ENCODE results near the gene RAP1GDS1. TPM values are rescaled to one million over a fixed set of nuclear protein-coding genes. Genes with fewer than 3 reads are reported as not detected.

RAP1GDS1 gene
- total RNA-seq, 2 experiments from 2014 or later, result 22.3 to 25.2 TPM

GRCh38 chr4:98352940-98353339, 91.8 kb downstream of the RAP1GDS1 start:
- Mint-ChIP-seq H3K9me3 (peaks cover 3% of the 10 kb centered on the region), H3K4me3 (no peak overlapping the region), H3K36me3 (ENCODE audit: low read depth) (peaks cover 74% of the 10 kb centered on the region), H3K27ac (no peak overlapping the region), H3K27me3 (no peaks in the 10 kb centered on the region), H3K4me1 (ENCODE audit: low read depth) (peaks cover 21% of the 10 kb centered on the region)
- no peak overlapping the region for H3K4me3 ChIP-seq (ENCODE audit: low read length)
- H3K4me1 ChIP-seq (ENCODE audit: insufficient read depth, low read length), result no peaks in the 10 kb centered on the region
- H3K9me3 ChIP-seq (ENCODE audit: control insufficient read depth in 1 of 2, insufficient read depth in 1 of 2, low read length in 2 of 2), result no peaks in the 10 kb centered on the region
- intact Hi-C loops (cut with DNase I, micrococcal nuclease), result loop anchor here in 1 of 2 experiments (10.0 kb wide), 1 partner anchor 88 kb away; the partner anchor contains the start of gene RAP1GDS1
- ChIA-PET POLR2A (no interaction called here), CTCF (no interaction called here)
- no peak overlapping the region for H3K27ac ChIP-seq (ENCODE audit: low read depth in 1 of 2, low read length in 2 of 2)
- ATAC-seq (ENCODE audit: poor library complexity) (no peak), DNase-seq (no peak)
- H3K36me3 ChIP-seq (ENCODE audit: insufficient read depth, low read length), result peaks cover 14% of the 10 kb centered on the region
- no peak for TF ChIP-seq CTCF (IDR thresholded peaks at IDR 0.05)
- H3K27me3 ChIP-seq (ENCODE audit: control insufficient read depth in 1 of 2, insufficient read depth in 2 of 2, low read length in 2 of 2), result no peaks in the 10 kb centered on the region

- no peaks in the 10 kb centered on the region for H3K27me3 Mint-ChIP-seq
- DNase-seq, result no peak
- ChIA-PET POLR2A (interaction anchor here (0.9 kb wide), 1 partner anchor 239 kb away, joined by 3 read pairs; no protein-coding TSS in a partner anchor), CTCF (no interaction called here)
- no peaks in the 10 kb centered on the region for H3K4me1 ChIP-seq (ENCODE audit: insufficient read depth, low read length)
- no peaks in the 10 kb centered on the region for H3K27me3 ChIP-seq (ENCODE audit: control insufficient read depth in 1 of 2, insufficient read depth in 2 of 2, low read length in 2 of 2)
- H3K36me3 Mint-ChIP-seq (ENCODE audit: low read depth), result peaks cover 55% of the 10 kb centered on the region
- H3K9me3 ChIP-seq (ENCODE audit: control insufficient read depth in 1 of 2, insufficient read depth in 1 of 2, low read length in 2 of 2), result no peaks in the 10 kb centered on the region
- no peak for TF ChIP-seq CTCF (IDR thresholded peaks at IDR 0.05)
- no peak overlapping the region for H3K27ac ChIP-seq (ENCODE audit: low read depth in 1 of 2, low read length in 2 of 2)
- H3K4me1 Mint-ChIP-seq (ENCODE audit: low read depth), result peaks cover 11% of the 10 kb centered on the region
- no peak overlapping the region for H3K4me3 Mint-ChIP-seq
- peaks cover 1% of the 10 kb centered on the region for H3K36me3 ChIP-seq (ENCODE audit: insufficient read depth, low read length)
- ATAC-seq (ENCODE audit: poor library complexity), result no peak
- no peak overlapping the region for H3K4me3 ChIP-seq (ENCODE audit: low read length)
- H3K27ac Mint-ChIP-seq, result no peak overlapping the region
- intact Hi-C loops (cut with DNase I, micrococcal nuclease), result loop anchor here in 1 of 2 experiments (10.0 kb wide), 1 partner anchor 94 kb away; the partner anchor contains the start of gene RAP1GDS1
- H3K9me3 Mint-ChIP-seq, result no peaks in the 10 kb centered on the region
These were observed 97.6 kb downstream of the RAP1GDS1 start for GRCh38 chr4:98358630-98359248.

- no peak for DNase-seq
- no peak for ATAC-seq (ENCODE audit: poor library complexity)
- no peaks in the 10 kb centered on the region for H3K27me3 Mint-ChIP-seq
- Histone ChIP-seq H3K36me3 (ENCODE audit: insufficient read depth, low read length) (peaks cover under 1% of the 10 kb centered on the region), H3K27me3 (ENCODE audit: control insufficient read depth in 1 of 2, insufficient read depth in 2 of 2, low read length in 2 of 2) (no peaks in the 10 kb centered on the region), H3K4me3 (ENCODE audit: low read length) (no peak overlapping the region), H3K27ac (ENCODE audit: low read depth in 1 of 2, low read length in 2 of 2) (no peak overlapping the region), H3K4me1 (ENCODE audit: insufficient read depth, low read length) (no peaks in the 10 kb centered on the region), H3K9me3 (ENCODE audit: control insufficient read depth in 1 of 2, insufficient read depth in 1 of 2, low read length in 2 of 2) (no peaks in the 10 kb centered on the region)
- H3K27ac Mint-ChIP-seq, result no peak overlapping the region
- H3K4me3 Mint-ChIP-seq, result no peak overlapping the region
- TF ChIP-seq CTCF (IDR thresholded peaks at IDR 0.05), result no peak
- H3K36me3 Mint-ChIP-seq (ENCODE audit: low read depth), result peaks cover 64% of the 10 kb centered on the region
- no peaks in the 10 kb centered on the region for H3K9me3 Mint-ChIP-seq
- ChIA-PET POLR2A (no interaction called here), CTCF (no interaction called here)
- intact Hi-C loops (cut with DNase I, micrococcal nuclease), result loop anchor here in 1 of 2 experiments (10.0 kb wide), 1 partner anchor 95 kb away; the partner anchor contains the start of gene RAP1GDS1
- H3K4me1 Mint-ChIP-seq (ENCODE audit: low read depth), result peaks cover 11% of the 10 kb centered on the region
These were observed 98.5 kb downstream of the RAP1GDS1 start for GRCh38 chr4:98359646-98360045.

All from CD4-positive, alpha-beta T cell (primary cell).